PC-3 (cell line): ENCODE results near the gene CFAP157.

Experiments used
- EZH2 ChIP-seq: fragments of 300-600 bp; sonication (generic); IDR thresholded peaks from one replicate; pipeline ENCODE4 v1.6.1; 2017; ENCODE audit warnings: antibody characterized with exemption, mild to moderate bottlenecking, low read length; ENCODE audit not compliant: unreplicated experiment
- EZH2phosphoT487 ChIP-seq: fragments of 300-600 bp; sonication (generic); IDR thresholded peaks from 2 replicates; pipeline ENCODE4 v1.6.1; 2018; ENCODE audit warnings: mild to moderate bottlenecking, antibody characterized with exemption, low read length, borderline replicate concordance
- TF ChIP-seq, protein P1 (sequence below): fragments of 300-600 bp; sonication (generic); conservative IDR thresholded peaks from 2 replicates; pipeline ENCODE4 v1.5.1; 2017; ENCODE audit warnings: antibody characterized with exemption, low read depth, mild to moderate bottlenecking, low read length

GRCh38 chr9:127676638-127677037 is 30.1 kb upstream of the CFAP157 start:
- TF ChIP-seq EZH2 (no peak), EZH2phosphoT487 (no peak)
- TF ChIP-seq, protein P1, sequence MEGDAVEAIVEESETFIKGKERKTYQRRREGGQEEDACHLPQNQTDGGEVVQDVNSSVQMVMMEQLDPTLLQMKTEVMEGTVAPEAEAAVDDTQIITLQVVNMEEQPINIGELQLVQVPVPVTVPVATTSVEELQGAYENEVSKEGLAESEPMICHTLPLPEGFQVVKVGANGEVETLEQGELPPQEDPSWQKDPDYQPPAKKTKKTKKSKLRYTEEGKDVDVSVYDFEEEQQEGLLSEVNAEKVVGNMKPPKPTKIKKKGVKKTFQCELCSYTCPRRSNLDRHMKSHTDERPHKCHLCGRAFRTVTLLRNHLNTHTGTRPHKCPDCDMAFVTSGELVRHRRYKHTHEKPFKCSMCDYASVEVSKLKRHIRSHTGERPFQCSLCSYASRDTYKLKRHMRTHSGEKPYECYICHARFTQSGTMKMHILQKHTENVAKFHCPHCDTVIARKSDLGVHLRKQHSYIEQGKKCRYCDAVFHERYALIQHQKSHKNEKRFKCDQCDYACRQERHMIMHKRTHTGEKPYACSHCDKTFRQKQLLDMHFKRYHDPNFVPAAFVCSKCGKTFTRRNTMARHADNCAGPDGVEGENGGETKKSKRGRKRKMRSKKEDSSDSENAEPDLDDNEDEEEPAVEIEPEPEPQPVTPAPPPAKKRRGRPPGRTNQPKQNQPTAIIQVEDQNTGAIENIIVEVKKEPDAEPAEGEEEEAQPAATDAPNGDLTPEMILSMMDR: no peak
